Right lobe of liver (tissue), 6 donors: ENCODE results near the gene ITPKB. TPM values are rescaled to one million over a fixed set of nuclear protein-coding genes. Genes with fewer than 3 reads are reported as not detected.

ENCODE experiments used
- ATAC-seq, 4 donors: fragments of 200-7000 bp; cut with Tn5 transposase; one replicate each; pipeline ENCODE4 v1.9.1; 2020; ENCODE audit warnings: mild to moderate bottlenecking in 4 of 4, moderate library complexity in 4 of 4
- DNase-seq, 3 donors: peaks; one replicate each; pipeline ENCODE4 v3.0.0-alpha.2; 2020
- H3K27ac ChIP-seq, 3 donors: fragments of 200-600 bp; one replicate each; pipeline ENCODE4 v1.8.0; 2022
- H3K27me3 ChIP-seq, 2 donors: fragments of 200-600 bp; one replicate each; pipeline ENCODE4 v1.8.0; 2022
- H3K36me3 ChIP-seq, 4 donors: fragments of 200-600 bp; sonication (generic) in 1 of 4; one replicate each; pipeline versions ENCODE4 v1.5.1 to v1.8.0; 2017 to 2022; ENCODE audit warnings: control low read depth in 1 of 4
- H3K4me1 ChIP-seq, 4 donors: fragments of 200-600 bp; sonication (generic) in 1 of 4; one replicate each; pipeline versions ENCODE4 v1.5.1 to v1.8.0; 2017 to 2022; ENCODE audit warnings: control low read depth in 1 of 4
- H3K4me3 ChIP-seq, 3 donors: fragments of 200-600 bp; one replicate each; pipeline ENCODE4 v1.8.0; 2022
- H3K9me3 ChIP-seq, 4 donors: fragments of 200-600 bp; sonication (generic) in 1 of 4; one replicate each; pipeline versions ENCODE4 v1.5.1 to v1.8.0; 2017 to 2022; ENCODE audit warnings: control low read depth in 1 of 4
- POLR2A ChIP-seq: fragments of 450-650 bp; IDR thresholded peaks from one replicate; pipeline ENCODE4 v1.6.1; 2017; ENCODE audit warnings: antibody characterized with exemption, mild to moderate bottlenecking
- WGBS: methylation state at CpG from one replicate; pipeline ENCODE4 v1.1.6; 2018; ENCODE audit warnings: low coverage, low lambda C conversion rate; ENCODE audit not compliant: insufficient coverage; ENCODE audit errors: missing lambda C conversion rate; 5-methylcytosine and 5-hydroxymethylcytosine counted together
- intact Hi-C, 2 donors: fragments of 100-400 bp; cut with DNase I; formaldehyde crosslinking; loops; one replicate each; pipeline versions ENCODE4 v1.11.2 to v1.14.1; 2022
- total RNA-seq, 6 experiments: library from RNA; depleted of rRNA in 2 of 6; stranded (reverse); fragments of >200 nt in 2 of 6; fragmentation: NEBNext Ultra II Directional in 3 of 6; extraction: Animal tissue kit (Norgen Biotek cat#: 25700) in 3 of 6; gene quantifications; one replicate each; pipeline versions ENCODE4 v1.1.0 to v1.2.4, GENCODE V29; 2016 to 2023
- TF ChIP-seq, protein P1 (sequence below), 4 donors: fragments of 200-600 bp in 3 of 4; fragments of 450-650 bp in 1 of 4; IDR thresholded peaks; one replicate each; pipeline versions ENCODE4 v1.5.1 to v1.8.0; 2016 to 2022; ENCODE audit warnings: antibody characterized with exemption in 4 of 4, mild to moderate bottlenecking in 2 of 4
- donor health status: DM: no; HTN: yes; CAD: no.
- donor health status: DM: no; HTN: no; CAD: no.
- donor health status: DM: no; HTN: no; CAD: no.
- donor health status: DM: no; HTN: yes; CAD: no.
- donor health status: DM: no; HTN: yes; CAD: no.

Gene ITPKB
- total RNA-seq, 6 experiments from 2014 or later, result 2.1 to 4.1 (median 3.4) TPM

DNA sequence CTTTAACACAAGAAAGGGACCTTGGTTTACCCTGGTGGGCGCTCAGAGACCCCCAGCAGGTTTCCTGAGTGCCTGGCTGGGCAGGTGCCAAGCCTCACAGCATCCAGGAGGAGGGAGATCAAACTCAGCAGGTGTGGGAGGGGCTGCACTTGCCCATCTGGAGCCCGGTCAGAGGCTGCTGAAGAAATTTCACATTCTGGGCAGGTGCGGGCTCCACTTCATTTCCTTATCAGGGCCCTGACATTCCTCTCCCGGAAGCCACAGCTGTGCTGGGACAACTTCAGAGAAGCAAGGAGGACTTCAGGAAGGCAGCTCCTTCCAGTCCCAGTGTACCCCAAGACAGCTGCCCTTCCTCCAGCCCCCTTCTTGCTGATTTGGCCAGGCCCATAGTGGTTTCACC lies 82.9 kb downstream of the ITPKB start:
- H3K4me3 ChIP-seq, result no peak overlapping the region
- H3K4me1 ChIP-seq, result peaks cover 0 to 18% (median 0%) of the 10 kb centered on the region in 4 donors
- no peaks in the 10 kb centered on the region for H3K9me3 ChIP-seq
- peak in 1 of 3 donors; percentile 46 for DNase-seq
- intact Hi-C loops, result no loop called here
- no peaks in the 10 kb centered on the region for H3K36me3 ChIP-seq
- no CpG with 5 or more reads among the region's 4 CpGs for WGBS
- ATAC-seq, result no peak
- no peak for TF ChIP-seq POLR2A
- TF ChIP-seq, protein P1, sequence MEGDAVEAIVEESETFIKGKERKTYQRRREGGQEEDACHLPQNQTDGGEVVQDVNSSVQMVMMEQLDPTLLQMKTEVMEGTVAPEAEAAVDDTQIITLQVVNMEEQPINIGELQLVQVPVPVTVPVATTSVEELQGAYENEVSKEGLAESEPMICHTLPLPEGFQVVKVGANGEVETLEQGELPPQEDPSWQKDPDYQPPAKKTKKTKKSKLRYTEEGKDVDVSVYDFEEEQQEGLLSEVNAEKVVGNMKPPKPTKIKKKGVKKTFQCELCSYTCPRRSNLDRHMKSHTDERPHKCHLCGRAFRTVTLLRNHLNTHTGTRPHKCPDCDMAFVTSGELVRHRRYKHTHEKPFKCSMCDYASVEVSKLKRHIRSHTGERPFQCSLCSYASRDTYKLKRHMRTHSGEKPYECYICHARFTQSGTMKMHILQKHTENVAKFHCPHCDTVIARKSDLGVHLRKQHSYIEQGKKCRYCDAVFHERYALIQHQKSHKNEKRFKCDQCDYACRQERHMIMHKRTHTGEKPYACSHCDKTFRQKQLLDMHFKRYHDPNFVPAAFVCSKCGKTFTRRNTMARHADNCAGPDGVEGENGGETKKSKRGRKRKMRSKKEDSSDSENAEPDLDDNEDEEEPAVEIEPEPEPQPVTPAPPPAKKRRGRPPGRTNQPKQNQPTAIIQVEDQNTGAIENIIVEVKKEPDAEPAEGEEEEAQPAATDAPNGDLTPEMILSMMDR (IDR thresholded peaks at IDR 0.05), result no peak
- H3K27ac ChIP-seq, result no peak overlapping the region
- no peaks in the 10 kb centered on the region for H3K27me3 ChIP-seq

DNA sequence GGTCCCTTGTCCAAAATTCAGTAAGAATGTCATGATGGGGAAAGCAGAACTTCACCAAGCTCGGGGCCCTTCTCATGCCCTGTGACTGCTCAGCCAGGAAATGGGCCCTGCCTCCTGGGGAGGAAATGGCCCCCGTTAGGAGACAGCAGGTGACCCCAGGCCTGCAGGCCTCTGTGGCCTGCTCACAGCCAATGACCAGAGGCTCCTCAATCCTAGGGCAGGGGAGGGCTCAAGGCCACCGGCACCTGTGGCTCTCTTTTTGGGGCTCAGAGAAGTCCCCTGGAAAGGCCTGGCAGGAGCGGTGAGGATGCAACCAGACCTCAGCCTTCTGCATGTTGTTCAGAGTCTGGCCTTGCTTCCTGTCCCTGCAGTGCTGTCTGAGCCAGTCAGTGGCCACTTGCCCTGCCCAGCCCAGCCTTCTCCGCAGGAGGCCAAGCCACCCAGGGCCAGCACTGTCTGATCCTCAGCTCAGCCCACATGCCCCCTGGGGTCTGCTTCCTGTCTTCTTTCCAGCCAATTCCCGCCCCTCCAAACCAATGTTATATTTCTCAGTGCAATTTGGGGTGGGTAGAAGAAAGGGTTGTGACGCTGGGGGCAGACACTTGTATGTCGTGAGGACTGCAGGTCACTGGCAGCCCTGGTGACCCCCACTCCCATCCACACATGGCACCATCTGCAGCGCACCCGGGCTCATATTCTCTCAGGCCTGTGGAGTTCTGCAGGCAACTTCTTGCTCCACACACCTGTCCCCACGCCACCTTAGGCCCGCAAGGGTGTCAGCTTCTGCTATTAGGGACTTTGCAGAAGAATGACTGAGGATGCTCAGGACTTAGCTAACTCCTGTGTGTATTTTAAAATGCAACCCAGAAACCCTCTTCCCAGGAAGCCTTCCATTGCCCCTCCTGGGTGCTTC lies 83.6 kb downstream of the ITPKB start:
- Histone ChIP-seq H3K4me1 (peaks cover 0 to 12% (median 0%) of the 10 kb centered on the region in 4 donors), H3K27ac (peak overlapping the region; percentile 8 to 21 (median 18)), H3K9me3 (no peaks in the 10 kb centered on the region), H3K4me3 (no peak overlapping the region), H3K27me3 (no peaks in the 10 kb centered on the region), H3K36me3 (no peaks in the 10 kb centered on the region)
- intact Hi-C loops, result no loop called here
- 65% methylated on average over 2 of the region's 12 CpGs for WGBS
- ATAC-seq, result peak; percentile 29 to 50 (median 44)
- TF ChIP-seq, protein P1 (IDR thresholded peaks at IDR 0.05), result no peak
- no peak for TF ChIP-seq POLR2A
- peak in 2 of 3 donors; percentile 25 to 57 for DNase-seq

DNA sequence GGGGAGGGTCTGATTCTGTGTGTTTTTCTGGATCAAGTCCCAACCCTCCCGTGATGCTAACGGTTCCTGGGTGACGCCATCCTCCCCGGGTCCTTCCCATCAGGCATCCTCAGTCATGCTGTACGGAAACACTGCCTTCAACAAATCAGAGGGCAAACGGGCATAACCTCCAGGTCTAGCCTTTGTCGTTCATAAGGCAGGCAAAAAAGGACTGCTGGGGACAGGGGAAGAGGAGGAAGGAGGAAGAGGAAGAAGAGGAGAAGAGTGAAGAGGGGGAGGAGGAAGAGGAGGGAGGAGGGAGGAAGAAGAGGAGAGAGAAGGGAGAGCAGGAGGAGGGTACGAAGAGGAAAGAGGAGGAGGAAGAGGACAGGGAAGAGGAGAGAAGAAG lies 84.4 kb downstream of the ITPKB start:
- no peak for ATAC-seq
- Histone ChIP-seq H3K36me3 (no peaks in the 10 kb centered on the region), H3K9me3 (no peaks in the 10 kb centered on the region), H3K4me3 (no peak overlapping the region), H3K27me3 (no peaks in the 10 kb centered on the region), H3K4me1 (peaks cover 0 to 5% (median 0%) of the 10 kb centered on the region in 4 donors), H3K27ac (no peak overlapping the region)
- 34% methylated on average over 7 of the region's 8 CpGs for WGBS
- no peak for TF ChIP-seq POLR2A
- DNase-seq, result peak in 1 of 3 donors; percentile 40
- intact Hi-C loops, result no loop called here

DNA sequence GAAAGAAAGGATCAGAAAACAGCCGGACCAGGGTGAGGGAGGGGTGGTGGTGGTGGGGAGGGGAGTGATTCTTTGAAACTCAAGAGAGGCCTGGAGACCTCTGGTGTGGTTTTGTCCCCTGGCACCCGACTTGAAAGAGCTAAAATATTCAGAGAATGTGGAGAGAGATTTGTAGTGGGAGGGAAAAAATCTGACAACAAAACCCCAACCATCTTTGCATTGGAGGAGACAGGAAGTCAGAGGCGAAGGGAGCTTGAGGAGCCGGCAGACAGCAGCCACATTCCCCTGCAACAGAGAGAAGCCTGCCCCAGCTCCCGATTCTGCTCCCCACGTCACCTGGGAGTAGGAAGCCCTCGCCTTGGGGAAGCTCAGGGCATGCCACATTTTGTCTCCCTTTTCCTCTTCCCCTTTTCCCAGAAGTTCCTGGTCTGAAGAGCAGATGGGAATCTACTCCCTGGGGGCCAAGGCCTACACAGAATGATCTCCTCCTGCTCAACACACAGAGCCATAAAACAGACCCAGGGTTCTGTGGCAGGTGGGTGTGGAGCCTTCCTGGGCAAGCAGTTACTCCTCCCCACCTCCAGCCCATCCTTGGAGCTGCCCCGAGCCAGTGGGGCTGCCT lies 84.9 kb downstream of the ITPKB start:
- peaks cover 0 to 5% (median 0%) of the 10 kb centered on the region in 4 donors for H3K4me1 ChIP-seq
- DNase-seq (peak in 1 of 3 donors; percentile 26), ATAC-seq (no peak)
- no peak for TF ChIP-seq POLR2A
- no peak overlapping the region for H3K4me3 ChIP-seq
- no peak overlapping the region for H3K27ac ChIP-seq
- no peaks in the 10 kb centered on the region for H3K9me3 ChIP-seq
- WGBS, result 26% methylated on average over 7 of the region's 8 CpGs
- intact Hi-C loops, result no loop called here
- no peaks in the 10 kb centered on the region for H3K27me3 ChIP-seq
- H3K36me3 ChIP-seq, result no peaks in the 10 kb centered on the region

DNA sequence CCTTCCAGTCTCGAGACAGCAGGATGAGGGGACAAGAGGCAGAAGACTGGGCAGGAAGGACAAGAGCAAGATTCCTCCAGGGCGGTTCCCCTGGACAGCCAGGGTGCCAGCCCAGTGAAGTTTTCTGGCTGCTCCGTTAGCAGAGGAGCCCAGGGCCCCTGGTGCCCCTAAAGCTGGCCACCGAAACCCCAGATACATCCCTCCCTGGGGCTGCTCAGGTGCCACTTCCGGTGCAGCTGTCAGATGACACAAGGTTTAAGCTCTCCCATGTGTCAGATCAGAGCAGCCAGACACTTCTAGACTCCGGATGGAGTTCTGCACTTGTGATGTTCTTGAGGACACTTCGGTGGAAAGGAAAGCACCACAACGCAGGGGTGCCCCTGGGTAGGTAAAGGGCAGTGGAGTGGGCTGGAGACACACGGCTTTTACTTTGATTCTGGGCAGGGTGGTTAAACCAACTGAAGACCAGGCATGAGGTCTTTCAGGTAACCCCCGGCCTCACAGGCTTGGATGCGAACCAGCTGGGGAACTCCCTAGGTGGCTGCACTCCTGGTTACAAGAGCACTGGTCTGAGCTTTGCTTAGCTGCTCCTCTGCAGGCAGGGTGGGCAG lies 85.7 kb downstream of the ITPKB start:
- DNase-seq (peak in 1 of 3 donors; percentile 37), ATAC-seq (peak in 2 of 4 donors; percentile 23 to 33)
- H3K4me1 ChIP-seq, result peaks cover 0 to 5% (median 0%) of the 10 kb centered on the region in 4 donors
- TF ChIP-seq, protein P1 (IDR thresholded peaks at IDR 0.05), result no peak
- no peak for TF ChIP-seq POLR2A
- H3K4me3 ChIP-seq, result no peak overlapping the region
- H3K36me3 ChIP-seq, result no peaks in the 10 kb centered on the region
- intact Hi-C loops, result no loop called here
- no peaks in the 10 kb centered on the region for H3K9me3 ChIP-seq
- 46% methylated on average over 3 of the region's 11 CpGs for WGBS
- no peaks in the 10 kb centered on the region for H3K27me3 ChIP-seq
- no peak overlapping the region for H3K27ac ChIP-seq
